ENCODE data around the gene CTBP2.

DNA sequence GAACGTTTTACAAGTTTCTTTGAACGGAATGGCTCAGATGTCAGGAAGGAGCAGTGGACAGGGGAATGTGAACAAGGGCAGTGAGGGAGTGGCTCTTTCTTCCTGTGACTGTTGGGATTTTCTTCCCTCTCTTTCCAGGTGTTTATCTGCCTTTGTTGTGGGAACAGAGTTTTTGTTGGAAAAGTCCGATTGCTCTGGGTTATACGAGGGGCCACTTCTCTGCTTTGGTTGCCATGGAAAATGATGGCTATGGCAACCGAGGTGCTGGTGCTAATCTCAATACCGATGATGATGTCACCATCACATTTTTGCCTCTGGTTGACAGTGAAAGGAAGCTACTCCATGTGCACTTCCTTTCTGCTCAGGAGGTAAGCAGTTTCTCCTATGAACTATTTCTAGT is 177.0 kb downstream of the CTBP2 start:
- TF ChIP-seq, protein P1, sequence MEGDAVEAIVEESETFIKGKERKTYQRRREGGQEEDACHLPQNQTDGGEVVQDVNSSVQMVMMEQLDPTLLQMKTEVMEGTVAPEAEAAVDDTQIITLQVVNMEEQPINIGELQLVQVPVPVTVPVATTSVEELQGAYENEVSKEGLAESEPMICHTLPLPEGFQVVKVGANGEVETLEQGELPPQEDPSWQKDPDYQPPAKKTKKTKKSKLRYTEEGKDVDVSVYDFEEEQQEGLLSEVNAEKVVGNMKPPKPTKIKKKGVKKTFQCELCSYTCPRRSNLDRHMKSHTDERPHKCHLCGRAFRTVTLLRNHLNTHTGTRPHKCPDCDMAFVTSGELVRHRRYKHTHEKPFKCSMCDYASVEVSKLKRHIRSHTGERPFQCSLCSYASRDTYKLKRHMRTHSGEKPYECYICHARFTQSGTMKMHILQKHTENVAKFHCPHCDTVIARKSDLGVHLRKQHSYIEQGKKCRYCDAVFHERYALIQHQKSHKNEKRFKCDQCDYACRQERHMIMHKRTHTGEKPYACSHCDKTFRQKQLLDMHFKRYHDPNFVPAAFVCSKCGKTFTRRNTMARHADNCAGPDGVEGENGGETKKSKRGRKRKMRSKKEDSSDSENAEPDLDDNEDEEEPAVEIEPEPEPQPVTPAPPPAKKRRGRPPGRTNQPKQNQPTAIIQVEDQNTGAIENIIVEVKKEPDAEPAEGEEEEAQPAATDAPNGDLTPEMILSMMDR (IDR thresholded peaks at IDR 0.05; ENCODE audit: low read length) = no peak
- no peak for TF ChIP-seq EZH2 (optimal IDR thresholded peaks at IDR 0.05; ENCODE audit: low read depth, low read length)

Data from MM.1S (cell line).